ENCODE data around the gene ZKSCAN4.

- no peak for TF ChIP-seq EZH2 (IDR thresholded peaks at IDR 0.05; ENCODE audit: borderline replicate concordance, low read length)
- no peak for TF ChIP-seq CTCF (conservative IDR thresholded peaks at IDR 0.05 in 1 of 2, IDR thresholded peaks at IDR 0.05 in 1 of 2; ENCODE audit: extremely low read depth in 1 of 2, insufficient read depth in 1 of 2, low read depth in 1 of 2, low read length in 2 of 2)
Measured at GRCh38 chr6:28267695-28268059, 15.6 kb upstream of the ZKSCAN4 start.

Measured in mammary epithelial cell (primary cell).